Measurements from ENCODE around the gene SOCS3. TPM values are rescaled to one million over a fixed set of nuclear protein-coding genes. Genes with fewer than 3 reads are reported as not detected.

Gene SOCS3
- total and polyA plus RNA-seq, 2 experiments from 2014 or later: 13.2 to 32.9 TPM

DNA sequence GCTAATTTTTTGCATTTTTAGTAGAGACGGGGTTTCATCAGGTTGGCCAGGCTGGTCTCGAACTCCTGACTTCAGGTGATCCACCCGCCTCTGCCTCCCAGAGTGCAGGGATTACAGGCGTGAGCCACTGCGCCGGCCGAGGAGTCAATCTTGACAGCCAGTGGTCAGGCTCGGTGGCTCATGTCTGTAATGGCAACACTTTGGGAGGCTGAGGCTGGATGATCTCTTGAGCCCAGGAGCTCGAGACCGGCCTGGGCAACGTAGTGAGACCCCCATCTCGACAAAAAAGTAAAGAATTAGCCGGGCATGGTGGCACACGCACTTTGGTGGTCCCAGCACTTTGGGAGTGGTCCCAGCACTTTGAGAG is 18.0 kb upstream of the SOCS3 start (continued):
- TF ChIP-seq, protein P1, sequence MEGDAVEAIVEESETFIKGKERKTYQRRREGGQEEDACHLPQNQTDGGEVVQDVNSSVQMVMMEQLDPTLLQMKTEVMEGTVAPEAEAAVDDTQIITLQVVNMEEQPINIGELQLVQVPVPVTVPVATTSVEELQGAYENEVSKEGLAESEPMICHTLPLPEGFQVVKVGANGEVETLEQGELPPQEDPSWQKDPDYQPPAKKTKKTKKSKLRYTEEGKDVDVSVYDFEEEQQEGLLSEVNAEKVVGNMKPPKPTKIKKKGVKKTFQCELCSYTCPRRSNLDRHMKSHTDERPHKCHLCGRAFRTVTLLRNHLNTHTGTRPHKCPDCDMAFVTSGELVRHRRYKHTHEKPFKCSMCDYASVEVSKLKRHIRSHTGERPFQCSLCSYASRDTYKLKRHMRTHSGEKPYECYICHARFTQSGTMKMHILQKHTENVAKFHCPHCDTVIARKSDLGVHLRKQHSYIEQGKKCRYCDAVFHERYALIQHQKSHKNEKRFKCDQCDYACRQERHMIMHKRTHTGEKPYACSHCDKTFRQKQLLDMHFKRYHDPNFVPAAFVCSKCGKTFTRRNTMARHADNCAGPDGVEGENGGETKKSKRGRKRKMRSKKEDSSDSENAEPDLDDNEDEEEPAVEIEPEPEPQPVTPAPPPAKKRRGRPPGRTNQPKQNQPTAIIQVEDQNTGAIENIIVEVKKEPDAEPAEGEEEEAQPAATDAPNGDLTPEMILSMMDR (conservative IDR thresholded peaks at IDR 0.05; ENCODE audit: low read depth in 2 of 2): no peak
- TF ChIP-seq ZNF114 (CRISPR knock-in tag; IDR thresholded peaks at IDR 0.05) (no peak), EZH2 (IDR thresholded peaks at IDR 0.05; ENCODE audit: low read depth, unreplicated experiment) (no peak), EZH2phosphoT487 (IDR thresholded peaks at IDR 0.05; ENCODE audit: unreplicated experiment) (no peak), REST (IDR thresholded peaks at IDR 0.05; ENCODE audit: unreplicated experiment) (no peak), NANOG (IDR thresholded peaks at IDR 0.05; ENCODE audit: borderline replicate concordance) (no peak), ZNF331 (CRISPR knock-in tag; IDR thresholded peaks at IDR 0.05; ENCODE audit: low read depth) (no peak)

DNA sequence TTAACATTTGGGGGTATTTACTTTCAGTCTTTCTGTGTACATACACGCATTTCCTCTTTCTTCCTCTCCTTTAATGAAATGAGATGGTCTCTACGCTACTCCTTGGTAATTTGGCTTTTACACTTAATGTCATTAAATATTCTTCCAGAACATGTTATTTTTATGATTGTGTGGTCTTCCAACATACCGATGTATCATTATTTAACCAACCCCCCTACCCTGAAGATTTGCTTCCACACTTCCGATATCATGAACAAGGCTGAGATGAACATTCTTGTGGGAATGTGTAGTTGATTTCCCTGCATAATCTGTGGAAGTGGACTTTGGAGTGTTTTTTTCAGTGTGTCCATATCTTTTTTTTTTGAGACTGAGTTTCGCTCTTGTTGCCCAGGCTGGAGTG is 16.3 kb upstream of the SOCS3 start:
- no peak overlapping the region; the same call in 2 of the 3 replicates for H3K4me3 Mint-ChIP-seq

More for the DNA sequence above, 16.3 kb upstream of the SOCS3 start:
- DNase-seq (ENCODE audit: low spot score): no peak
- H3K4me1 Mint-ChIP-seq: peaks cover 61% of the 10 kb centered on the region
- H3K27ac Mint-ChIP-seq: peak overlapping the region; percentile 11; the same call in 1 of the 2 replicates
- Histone ChIP-seq H3F3A (replicated peaks; ENCODE audit: low read depth) (peaks cover 30% of the 10 kb centered on the region), H3K4me3 (no peak overlapping the region), H3K27me3 (ENCODE audit: insufficient read depth) (no peaks in the 10 kb centered on the region), H4K20me1 (replicated peaks; ENCODE audit: insufficient read depth) (peaks cover 22% of the 10 kb centered on the region), H3K9me2 (ENCODE audit: insufficient read depth) (no peaks in the 10 kb centered on the region), H3K36me3 (ENCODE audit: insufficient read depth) (no peaks in the 10 kb centered on the region; the same call in 1 of the 2 replicates), H3K4me2 (no peak overlapping the region), H2AFZ (no peak overlapping the region), H3K27ac (ENCODE audit: low read depth) (peak overlapping the region; percentile 84; the same call in 1 of the 2 replicates), H3K79me2 (replicated peaks; ENCODE audit: insufficient read depth) (peaks cover 26% of the 10 kb centered on the region), H3K4me1 (ENCODE audit: insufficient read depth) (peaks cover 54% of the 10 kb centered on the region)
- ATAC-seq: no peak
- H3K36me3 Mint-ChIP-seq (ENCODE audit: low read depth): peaks cover 10% of the 10 kb centered on the region
- no peaks in the 10 kb centered on the region for H3K9me3 Mint-ChIP-seq
- TF ChIP-seq REST (IDR thresholded peaks at IDR 0.05; ENCODE audit: unreplicated experiment): no peak
- no peak for TF ChIP-seq JUNB (IDR thresholded peaks at IDR 0.05; ENCODE audit: unreplicated experiment)
- no peak for TF ChIP-seq POLR2AphosphoS5 (IDR thresholded peaks at IDR 0.05; ENCODE audit: low read depth)
- no peak for TF ChIP-seq ZNF331 (CRISPR knock-in tag; IDR thresholded peaks at IDR 0.05; ENCODE audit: low read depth)
- no peak for TF ChIP-seq NANOG (IDR thresholded peaks at IDR 0.05; ENCODE audit: borderline replicate concordance)
- no peak for TF ChIP-seq STAT1 (IDR thresholded peaks at IDR 0.05; ENCODE audit: unreplicated experiment)
- TF ChIP-seq, protein P2, sequence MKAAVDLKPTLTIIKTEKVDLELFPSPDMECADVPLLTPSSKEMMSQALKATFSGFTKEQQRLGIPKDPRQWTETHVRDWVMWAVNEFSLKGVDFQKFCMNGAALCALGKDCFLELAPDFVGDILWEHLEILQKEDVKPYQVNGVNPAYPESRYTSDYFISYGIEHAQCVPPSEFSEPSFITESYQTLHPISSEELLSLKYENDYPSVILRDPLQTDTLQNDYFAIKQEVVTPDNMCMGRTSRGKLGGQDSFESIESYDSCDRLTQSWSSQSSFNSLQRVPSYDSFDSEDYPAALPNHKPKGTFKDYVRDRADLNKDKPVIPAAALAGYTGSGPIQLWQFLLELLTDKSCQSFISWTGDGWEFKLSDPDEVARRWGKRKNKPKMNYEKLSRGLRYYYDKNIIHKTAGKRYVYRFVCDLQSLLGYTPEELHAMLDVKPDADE (IDR thresholded peaks at IDR 0.05): no peak
- no peak for TF ChIP-seq EZH2 (IDR thresholded peaks at IDR 0.05; ENCODE audit: low read depth, unreplicated experiment)
- peaks cover 15% of the 10 kb centered on the region for H3K27me3 Mint-ChIP-seq (ENCODE audit: insufficient read depth, low read depth, poor library complexity)
